ENCODE data around the gene LDLRAD3. TPM values are rescaled to one million over a fixed set of nuclear protein-coding genes. Genes with fewer than 3 reads are reported as not detected.

LDLRAD3 gene
- total RNA-seq, 1 experiment from 2014 or later: 12.1 TPM

DNA sequence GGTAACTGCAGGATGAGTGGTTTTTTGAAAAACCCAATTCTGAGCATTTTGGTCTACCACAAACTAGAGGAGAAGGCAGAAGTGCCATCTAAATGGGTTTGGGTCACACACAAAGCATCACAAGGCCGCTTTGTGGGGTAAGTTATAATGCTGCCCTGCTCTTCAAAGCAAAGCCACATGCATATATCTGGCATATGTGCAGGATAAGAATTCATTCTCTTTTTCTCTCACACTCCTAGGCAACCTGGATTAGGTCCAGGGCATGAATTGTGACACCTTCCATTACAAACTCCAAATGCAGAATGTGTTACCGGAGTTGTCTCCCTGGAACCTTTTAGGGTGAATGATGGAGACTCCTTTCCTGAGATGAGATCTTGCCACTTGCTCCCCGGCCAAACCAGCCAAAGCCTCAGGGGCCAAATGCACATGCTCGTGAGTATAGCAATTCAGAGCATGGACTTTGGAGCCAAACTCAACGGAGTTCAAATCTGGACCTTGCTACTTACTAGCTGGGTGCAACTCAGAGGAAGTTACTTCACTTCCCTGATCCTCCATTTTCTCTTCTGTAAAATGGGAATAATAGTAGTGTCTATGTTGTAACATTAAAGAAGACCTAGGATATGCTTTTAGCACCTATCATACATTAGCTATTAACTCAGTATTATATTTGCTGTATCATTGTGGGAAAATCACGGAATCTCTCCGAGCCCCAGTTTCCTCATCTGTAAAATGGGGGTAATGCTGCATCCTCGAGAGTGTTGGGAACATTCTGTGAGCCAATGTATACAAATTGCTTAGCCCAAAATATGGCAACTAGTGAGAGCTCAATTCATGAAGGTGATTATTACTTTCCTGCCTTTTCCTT, 248.8 kb downstream of the LDLRAD3 start:
- Histone ChIP-seq H2AFZ (ENCODE audit: low read length) (no peak overlapping the region), H2BK120ac (ENCODE audit: low read depth, low read length, poor library complexity, severe bottlenecking) (no peak overlapping the region), H4K5ac (ENCODE audit: insufficient read length, low read depth, low read length) (no peak overlapping the region), H3K14ac (ENCODE audit: insufficient read depth, low read length) (no peak overlapping the region), H2AK5ac (ENCODE audit: insufficient read length, low read length) (no peak overlapping the region), H3K18ac (ENCODE audit: insufficient read length, low read depth, low read length) (no peak overlapping the region), H3K27me3 (ENCODE audit: insufficient read depth, low read length) (no peaks in the 10 kb centered on the region), H3K56ac (ENCODE audit: insufficient read length, low read depth, low read length) (no peak overlapping the region), H3K79me2 (ENCODE audit: insufficient read depth, low read length) (no peaks in the 10 kb centered on the region), H3K23ac (ENCODE audit: insufficient read length, low read depth, low read length) (no peak overlapping the region), H3K4me1 (ENCODE audit: insufficient read depth, low read length) (peaks cover 9% of the 10 kb centered on the region; the same call in 1 of the 2 replicates), H3K9ac (ENCODE audit: extremely low read depth, insufficient read length, low read length) (no peak overlapping the region), H2BK12ac (ENCODE audit: insufficient read length, low read depth, low read length) (no peak overlapping the region), H3K23me2 (ENCODE audit: insufficient read length, low read depth, low read length, poor library complexity, severe bottlenecking) (no peaks in the 10 kb centered on the region), H4K20me1 (ENCODE audit: control insufficient read depth, insufficient read depth, insufficient read length) (no peaks in the 10 kb centered on the region), H3K4me2 (ENCODE audit: insufficient read depth, insufficient read length, low read length) (no peak overlapping the region), H4K91ac (ENCODE audit: insufficient read length, low read depth, low read length) (no peak overlapping the region), H3K79me1 (ENCODE audit: insufficient read depth, low read depth, low read length, poor library complexity, severe bottlenecking) (no peaks in the 10 kb centered on the region), H4K8ac (replicated peaks; ENCODE audit: insufficient read length, low read depth, low read length) (no peak overlapping the region), H2BK20ac (ENCODE audit: low read depth, low read length, poor library complexity, severe bottlenecking) (no peak overlapping the region), H2BK5ac (ENCODE audit: insufficient read length, low read length) (no peak overlapping the region), H3K9me3 (ENCODE audit: control insufficient read depth, low read depth, low read length) (no peaks in the 10 kb centered on the region), H3K27ac (ENCODE audit: insufficient read length, low read depth, low read length) (no peak overlapping the region), H3T11ph (ENCODE audit: low read length) (no peak overlapping the region), H3K4ac (ENCODE audit: low read depth, low read length) (no peak overlapping the region), H2BK15ac (ENCODE audit: low read depth, low read length) (no peak overlapping the region)
- Mint-ChIP-seq H3K27me3 (ENCODE audit: low read depth) (no peaks in the 10 kb centered on the region), H3K27ac (peak overlapping the region in 1 of 3 experiments; percentile 7; a peak in 1 of 7 replicates), H3K9me3 (no peaks in the 10 kb centered on the region; a peak in 1 of 5 replicates), H3K4me1 (peaks cover 28 to 29% of the 10 kb centered on the region in 2 experiments), H3K36me3 (ENCODE audit: insufficient read depth in 1 of 3, low read depth in 3 of 3) (peaks cover 0 to 2% (median 2%) of the 10 kb centered on the region in 3 experiments; a peak in 2 of 7 replicates), H3K4me3 (no peak overlapping the region)
- WGBS (ENCODE audit: extremely low coverage, insufficient read length, low lambda C conversion rate): no CpG with 5 or more reads among the region's 8 CpGs
- TF ChIP-seq, protein P1, sequence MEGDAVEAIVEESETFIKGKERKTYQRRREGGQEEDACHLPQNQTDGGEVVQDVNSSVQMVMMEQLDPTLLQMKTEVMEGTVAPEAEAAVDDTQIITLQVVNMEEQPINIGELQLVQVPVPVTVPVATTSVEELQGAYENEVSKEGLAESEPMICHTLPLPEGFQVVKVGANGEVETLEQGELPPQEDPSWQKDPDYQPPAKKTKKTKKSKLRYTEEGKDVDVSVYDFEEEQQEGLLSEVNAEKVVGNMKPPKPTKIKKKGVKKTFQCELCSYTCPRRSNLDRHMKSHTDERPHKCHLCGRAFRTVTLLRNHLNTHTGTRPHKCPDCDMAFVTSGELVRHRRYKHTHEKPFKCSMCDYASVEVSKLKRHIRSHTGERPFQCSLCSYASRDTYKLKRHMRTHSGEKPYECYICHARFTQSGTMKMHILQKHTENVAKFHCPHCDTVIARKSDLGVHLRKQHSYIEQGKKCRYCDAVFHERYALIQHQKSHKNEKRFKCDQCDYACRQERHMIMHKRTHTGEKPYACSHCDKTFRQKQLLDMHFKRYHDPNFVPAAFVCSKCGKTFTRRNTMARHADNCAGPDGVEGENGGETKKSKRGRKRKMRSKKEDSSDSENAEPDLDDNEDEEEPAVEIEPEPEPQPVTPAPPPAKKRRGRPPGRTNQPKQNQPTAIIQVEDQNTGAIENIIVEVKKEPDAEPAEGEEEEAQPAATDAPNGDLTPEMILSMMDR (conservative IDR thresholded peaks at IDR 0.05): no peak
- DNase-seq: no peak
